GM23248 (cell line): ENCODE data around the gene CDH4.

ENCODE experiments used
- EZH2 ChIP-seq: fragments of 200-600 bp; sonication (generic); IDR thresholded peaks from 2 replicates; pipeline ENCODE4 v1.6.1; 2018; ENCODE audit warnings: antibody characterized with exemption, mild to moderate bottlenecking; ENCODE audit not compliant: insufficient read depth, poor library complexity, severe bottlenecking
- EZH2phosphoT487 ChIP-seq: fragments of 200-600 bp; sonication (generic); IDR thresholded peaks from 2 replicates; pipeline ENCODE4 v1.6.1; 2018; ENCODE audit warnings: antibody characterized with exemption, moderate library complexity, mild to moderate bottlenecking, low read depth; ENCODE audit not compliant: insufficient read depth

DNA sequence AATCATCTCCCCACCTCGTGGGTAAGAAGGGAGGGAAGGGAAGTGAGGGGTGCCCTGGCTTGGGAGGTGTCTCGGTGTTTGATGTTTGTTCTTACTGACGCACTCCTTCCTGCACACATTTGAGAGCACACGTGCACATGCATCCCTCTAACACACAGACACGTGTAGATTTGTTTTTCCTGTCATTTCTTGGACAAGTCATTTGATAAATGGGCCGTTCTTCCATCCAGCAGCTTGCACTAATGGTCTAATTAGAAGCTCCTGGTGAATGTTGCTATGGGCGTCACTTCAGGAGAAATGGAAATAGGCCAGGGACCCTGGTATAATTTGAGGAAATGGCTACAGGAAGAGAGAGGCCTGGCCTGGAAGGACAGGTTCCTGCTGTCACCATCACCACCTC, 352.5 kb downstream of the CDH4 start:
- no peak for TF ChIP-seq EZH2
- no peak for TF ChIP-seq EZH2phosphoT487
